NT2/D1 (cell line): Measurements from ENCODE around the gene PSPN.

ENCODE experiments used
- SUZ12 ChIP-seq: IDR thresholded peaks from 2 replicates; pipeline ENCODE4 v1.6.1; 2011; ENCODE audit not compliant: insufficient read length, insufficient read depth; ENCODE audit errors: extremely low read depth
- YY1 ChIP-seq: IDR thresholded peaks from 2 replicates; pipeline ENCODE4 v1.6.1; 2011; ENCODE audit not compliant: insufficient read length, insufficient read depth
- ZNF274 ChIP-seq: IDR thresholded peaks from 2 replicates; pipeline ENCODE4 v1.6.1; 2011; ENCODE audit warnings: mild to moderate bottlenecking, low read depth, low read length

DNA sequence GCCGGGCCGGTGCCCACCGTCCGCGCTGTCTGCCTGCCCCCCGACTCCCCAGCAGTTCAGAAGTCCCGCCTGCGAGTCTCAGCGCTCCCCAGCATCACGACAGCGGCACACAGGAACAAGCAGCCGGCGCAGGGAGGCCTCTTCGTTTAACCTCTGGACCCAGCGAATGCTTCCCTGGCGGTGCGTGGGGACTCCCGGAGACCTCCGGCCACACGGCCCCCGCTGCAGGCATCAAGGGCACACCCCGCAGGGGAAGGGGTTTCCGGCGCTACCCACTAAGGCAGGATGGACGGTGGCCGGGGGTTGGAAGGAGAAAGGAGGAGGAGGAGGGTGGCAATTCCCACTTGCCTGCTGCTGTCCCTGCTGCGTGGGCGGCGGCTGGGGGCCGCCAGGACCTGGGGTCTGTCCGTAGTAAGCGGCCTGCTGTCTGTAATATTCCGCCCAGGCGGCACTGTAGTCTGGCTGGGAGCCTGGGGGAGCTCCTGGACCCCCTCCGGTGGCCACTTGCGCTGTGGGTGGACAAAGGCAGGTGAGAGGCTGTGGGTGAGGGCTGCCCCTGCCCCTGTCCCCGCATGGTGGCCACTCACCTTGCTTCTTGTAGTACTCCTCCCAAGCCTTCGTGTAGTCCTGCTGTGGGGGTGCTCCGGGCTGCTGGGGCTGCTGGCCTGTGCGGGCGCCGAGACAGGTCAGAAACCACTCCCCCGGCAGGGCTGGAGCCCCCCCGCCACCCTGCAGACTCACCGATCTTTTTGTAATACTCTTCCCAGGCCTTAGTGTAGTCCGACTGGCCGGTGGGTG lies 39.3 kb upstream of the PSPN start:
- TF ChIP-seq YY1 = no peak
- TF ChIP-seq ZNF274 = no peak
- TF ChIP-seq SUZ12 = no peak
